ENCODE results near the gene ALDH1A2. TPM values are rescaled to one million over a fixed set of nuclear protein-coding genes. Genes with fewer than 3 reads are reported as not detected.
"Not testable (repeated sequence)": the region's sequence is repeated elsewhere in the genome, so short reads cannot be mapped to it uniquely, and the experiment has no call there.

The ALDH1A2 gene
- total RNA-seq, 1 donor from 2014 or later = 4.0 TPM

GRCh38 chr15:57999699-58000098, 65.8 kb downstream of the ALDH1A2 start:
- DNase-seq (ENCODE audit: low read depth, low spot score) = not testable (repeated sequence)

DNA sequence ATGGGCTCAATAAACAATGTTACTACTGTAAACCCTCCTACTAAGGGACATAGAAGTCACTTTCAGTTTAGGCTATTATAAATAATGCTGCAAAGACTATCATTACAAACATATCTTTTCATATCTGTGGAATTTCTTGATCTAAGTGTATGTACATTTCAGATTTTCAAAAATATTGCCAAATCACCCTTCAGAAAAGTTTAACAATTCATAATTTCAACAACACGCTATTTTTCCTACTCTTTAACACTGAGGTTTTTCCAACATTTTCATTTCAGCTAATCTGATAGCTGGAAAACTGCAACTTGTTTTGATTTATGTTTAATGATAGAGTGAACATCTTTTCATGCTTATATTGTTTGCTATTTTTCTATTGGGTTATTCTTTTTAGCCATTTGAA, 69.0 kb downstream of the ALDH1A2 start:
- no peak for DNase-seq (ENCODE audit: low read depth, low spot score)

GRCh38 chr15:57994221-57995049, 71.1 kb downstream of the ALDH1A2 start:
- no peak for DNase-seq (ENCODE audit: low read depth, low spot score)

DNA sequence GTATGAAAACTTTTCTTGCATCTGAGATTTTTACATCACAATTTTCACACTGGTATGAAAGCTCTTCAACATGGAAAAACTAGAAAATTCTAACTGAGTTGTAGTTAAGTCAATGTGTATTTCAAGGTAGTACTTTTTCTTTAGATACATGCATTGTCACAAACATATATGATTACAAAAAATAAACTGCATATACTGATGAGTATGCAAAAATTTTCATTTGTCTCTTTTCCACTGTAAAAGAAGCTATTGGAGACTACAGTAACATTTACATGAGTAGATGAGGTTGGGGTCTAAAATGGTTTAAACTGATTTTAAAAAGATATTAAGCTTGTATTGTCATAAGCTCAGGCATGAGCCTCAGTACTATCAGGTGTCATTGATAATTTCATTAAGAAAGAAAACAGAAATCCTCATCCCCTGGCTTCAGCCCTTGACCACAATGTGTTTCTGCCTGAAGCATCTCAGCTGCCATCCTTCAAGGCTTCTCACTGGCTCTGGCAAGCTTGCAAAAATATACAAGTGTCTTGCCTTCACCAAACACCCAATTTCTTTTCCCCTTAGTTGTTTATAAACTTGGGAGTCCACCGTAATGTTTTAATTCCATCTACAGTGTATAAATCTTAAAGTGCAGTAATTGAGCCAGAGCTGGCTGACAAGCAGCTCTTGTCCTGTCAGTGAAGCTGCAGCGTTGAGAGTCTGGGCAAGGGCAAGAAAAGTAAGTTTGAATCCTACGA, 71.9 kb downstream of the ALDH1A2 start:
- DNase-seq (ENCODE audit: low read depth, low spot score) = no peak

DNA sequence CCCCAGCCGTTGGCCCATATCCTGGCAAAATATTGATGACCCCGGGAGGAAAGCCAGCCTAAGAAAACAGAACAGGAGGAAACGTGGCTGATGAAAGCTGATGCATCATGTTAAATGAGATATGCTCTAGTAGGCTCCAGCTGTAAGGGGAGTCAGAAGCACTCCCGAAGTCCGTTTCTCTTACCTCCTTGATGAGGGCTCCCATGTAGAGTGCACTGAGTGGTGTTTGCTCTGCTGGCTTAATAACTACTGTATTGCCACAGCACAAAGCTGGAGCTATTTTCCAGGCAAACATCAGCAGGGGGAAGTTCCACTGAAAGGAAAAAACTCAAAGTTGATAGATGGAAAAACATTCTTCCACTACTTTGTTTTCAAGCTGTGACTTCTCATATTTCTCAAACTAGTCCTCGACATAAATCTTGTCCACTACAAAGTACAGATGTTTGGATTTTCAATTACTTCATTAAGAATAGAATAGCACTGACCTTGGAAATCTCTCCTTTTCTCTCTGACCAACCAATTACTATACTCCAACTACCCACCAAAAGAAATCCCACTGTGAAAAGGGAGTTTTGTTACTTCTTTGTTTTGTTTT, 72.7 kb downstream of the ALDH1A2 start:
- DNase-seq (ENCODE audit: low read depth, low spot score) = no peak

DNA sequence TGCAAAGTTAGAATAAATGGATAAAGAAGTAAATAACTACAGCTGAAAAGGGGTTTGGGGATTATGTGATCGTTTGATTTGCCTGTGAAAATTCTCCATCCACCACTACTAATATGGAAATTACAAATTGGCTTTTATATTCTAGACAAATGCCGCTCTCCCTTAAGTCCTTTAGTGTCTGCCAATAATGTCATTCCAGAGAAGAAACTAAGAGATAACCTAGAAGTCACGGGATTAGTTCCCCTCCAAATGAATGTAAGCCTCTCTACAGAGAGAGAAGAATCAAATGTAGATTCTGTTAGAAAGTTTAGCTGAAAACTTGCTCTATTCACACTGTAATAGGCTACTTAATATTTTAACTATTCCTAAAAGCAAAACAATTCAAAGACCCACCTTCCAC, 92.0 kb downstream of the ALDH1A2 start:
- DNase-seq (ENCODE audit: low read depth, low spot score) = no peak

DNA sequence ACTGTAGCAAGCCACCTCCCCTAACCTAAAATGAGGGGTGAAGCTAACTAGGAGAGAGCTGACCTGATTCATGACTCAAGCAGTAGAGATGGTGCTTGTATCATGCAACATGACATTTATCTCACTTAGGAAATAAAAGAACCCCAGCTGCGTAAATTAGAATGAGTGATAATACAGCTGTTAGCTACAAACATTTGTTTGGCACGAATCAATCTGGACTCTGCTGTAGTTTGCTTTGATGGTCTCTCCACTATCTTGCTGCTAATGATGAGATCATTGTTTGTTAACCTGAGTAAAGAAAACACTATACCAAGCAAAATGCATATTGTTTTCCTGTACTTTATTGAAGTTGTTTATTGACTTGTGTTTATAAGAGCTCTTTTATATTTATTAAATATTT, 92.6 kb downstream of the ALDH1A2 start:
- no peak for DNase-seq (ENCODE audit: low read depth, low spot score)

DNA sequence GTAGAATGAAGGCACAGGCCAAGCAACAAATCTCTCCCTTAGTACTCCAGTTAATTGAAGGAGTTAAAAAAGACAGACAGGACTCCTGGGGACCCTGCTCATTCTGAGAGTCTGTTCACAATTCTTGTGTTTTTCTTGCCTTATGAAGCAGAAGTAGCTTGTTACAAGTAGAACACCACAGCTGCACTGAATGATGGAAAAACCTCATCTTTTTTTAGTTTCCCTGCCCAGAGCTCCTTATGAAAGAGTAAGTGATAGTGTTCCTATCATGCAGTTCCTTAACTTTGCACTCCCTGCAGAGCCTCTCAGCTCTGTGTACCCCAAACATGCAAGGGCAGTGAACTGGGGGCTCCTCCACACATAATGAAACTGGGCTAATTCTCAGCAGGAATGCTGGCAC, 95.5 kb downstream of the ALDH1A2 start:
- no peak for DNase-seq (ENCODE audit: low read depth, low spot score)

DNA sequence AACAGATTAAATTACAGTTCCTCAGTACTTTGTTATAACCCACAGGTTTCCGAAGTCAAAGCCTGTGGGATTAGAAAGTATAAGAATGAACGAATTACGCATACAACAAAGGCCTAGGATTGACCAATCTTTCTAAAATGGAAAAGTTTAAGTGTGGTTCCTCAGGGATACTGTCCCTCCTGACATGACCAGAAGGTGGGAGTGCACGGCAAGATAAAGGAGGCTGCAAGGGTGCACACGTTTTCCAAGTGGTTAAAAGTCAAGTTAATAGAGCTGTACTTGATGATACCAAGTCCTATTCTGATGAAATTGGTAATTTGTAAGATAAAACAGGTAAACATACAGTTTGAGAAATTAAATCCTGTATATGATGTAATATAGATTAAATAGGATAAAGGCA, 96.2 kb downstream of the ALDH1A2 start:
- no peak for DNase-seq (ENCODE audit: low read depth, low spot score)

DNA sequence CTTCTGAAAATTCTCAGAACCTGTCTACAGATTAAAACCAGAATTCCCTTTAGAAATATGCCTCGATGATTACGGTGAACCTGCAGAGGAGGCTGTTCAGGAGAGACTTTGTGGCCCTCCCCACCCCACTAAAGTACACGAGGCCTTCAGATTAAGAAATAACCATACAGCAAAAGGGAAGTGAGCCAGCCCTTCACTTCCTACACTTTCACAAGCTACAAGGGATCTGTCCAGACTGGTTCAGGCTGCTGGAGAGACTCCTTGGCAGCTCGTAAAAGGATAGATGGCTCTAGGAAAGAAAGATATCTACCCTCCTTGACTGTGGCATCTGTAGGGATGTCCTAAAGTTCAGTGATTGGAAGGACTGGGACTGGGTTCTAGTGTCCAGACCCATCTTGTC, 102.6 kb downstream of the ALDH1A2 start:
- no peak for DNase-seq (ENCODE audit: low read depth, low spot score)

DNA sequence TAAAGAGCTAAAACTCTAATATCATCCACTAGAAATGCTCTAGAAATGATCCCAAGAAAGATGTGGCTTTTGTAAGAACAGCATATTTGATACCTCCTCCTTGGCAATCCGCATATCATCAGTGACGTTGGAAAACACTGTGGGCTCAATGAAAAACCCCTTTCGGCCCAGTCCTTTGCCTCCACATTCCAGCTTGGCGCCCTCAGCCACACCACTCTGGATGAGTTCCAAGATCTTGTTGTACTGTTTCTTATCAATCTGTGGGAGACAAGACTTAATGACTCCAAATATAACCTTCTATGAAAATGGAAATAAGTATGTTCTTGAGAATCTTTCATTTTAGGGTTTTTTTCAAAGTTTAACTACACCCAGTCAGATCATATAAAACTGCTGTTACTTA, 103.6 kb downstream of the ALDH1A2 start:
- no peak for DNase-seq (ENCODE audit: low read depth, low spot score)

- DNase-seq (ENCODE audit: low read depth, low spot score) = no peak
Observed at GRCh38 chr15:57957113-57957512, 108.4 kb downstream of the ALDH1A2 start.

GRCh38 chr15:57953874-57954273, 111.6 kb downstream of the ALDH1A2 start:
- no peak for DNase-seq (ENCODE audit: low read depth, low spot score)

DNA sequence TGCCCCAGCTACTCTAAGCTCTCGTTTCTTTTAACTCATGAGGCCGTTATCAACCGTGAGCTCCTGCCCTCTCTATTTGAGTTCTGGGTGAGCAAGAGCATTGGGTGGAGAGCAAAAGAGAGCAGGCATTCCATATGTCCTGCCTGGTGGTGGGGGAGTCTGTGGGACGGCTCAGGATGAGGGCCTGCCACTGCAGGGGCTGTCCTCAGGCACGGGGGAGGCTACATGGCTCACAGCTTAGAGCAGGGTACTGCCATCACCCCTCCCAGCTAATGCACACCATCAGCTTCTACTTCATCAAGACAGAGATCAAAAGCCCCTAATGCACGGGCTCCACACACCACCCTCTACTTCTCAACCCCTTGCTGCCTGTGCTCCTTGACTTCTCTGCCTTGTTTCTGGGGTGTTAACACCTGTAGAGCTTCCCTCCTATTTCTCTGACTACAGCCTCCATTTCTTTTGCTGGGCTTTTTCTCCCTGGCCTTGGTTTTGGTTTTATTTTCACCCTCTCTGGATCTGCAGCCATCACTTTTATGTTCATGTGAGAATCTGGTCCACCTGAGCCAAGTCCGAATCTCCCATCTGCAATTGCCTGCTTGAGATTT, 114.1 kb downstream of the ALDH1A2 start:
- no peak for DNase-seq (ENCODE audit: low read depth, low spot score)

- no peak for DNase-seq (ENCODE audit: low read depth, low spot score)
Observed at GRCh38 chr15:57950381-57950946, 115.0 kb downstream of the ALDH1A2 start.

GRCh38 chr15:57949374-57949943, 116.1 kb downstream of the ALDH1A2 start:
- DNase-seq (ENCODE audit: low read depth, low spot score) = no peak

DNA sequence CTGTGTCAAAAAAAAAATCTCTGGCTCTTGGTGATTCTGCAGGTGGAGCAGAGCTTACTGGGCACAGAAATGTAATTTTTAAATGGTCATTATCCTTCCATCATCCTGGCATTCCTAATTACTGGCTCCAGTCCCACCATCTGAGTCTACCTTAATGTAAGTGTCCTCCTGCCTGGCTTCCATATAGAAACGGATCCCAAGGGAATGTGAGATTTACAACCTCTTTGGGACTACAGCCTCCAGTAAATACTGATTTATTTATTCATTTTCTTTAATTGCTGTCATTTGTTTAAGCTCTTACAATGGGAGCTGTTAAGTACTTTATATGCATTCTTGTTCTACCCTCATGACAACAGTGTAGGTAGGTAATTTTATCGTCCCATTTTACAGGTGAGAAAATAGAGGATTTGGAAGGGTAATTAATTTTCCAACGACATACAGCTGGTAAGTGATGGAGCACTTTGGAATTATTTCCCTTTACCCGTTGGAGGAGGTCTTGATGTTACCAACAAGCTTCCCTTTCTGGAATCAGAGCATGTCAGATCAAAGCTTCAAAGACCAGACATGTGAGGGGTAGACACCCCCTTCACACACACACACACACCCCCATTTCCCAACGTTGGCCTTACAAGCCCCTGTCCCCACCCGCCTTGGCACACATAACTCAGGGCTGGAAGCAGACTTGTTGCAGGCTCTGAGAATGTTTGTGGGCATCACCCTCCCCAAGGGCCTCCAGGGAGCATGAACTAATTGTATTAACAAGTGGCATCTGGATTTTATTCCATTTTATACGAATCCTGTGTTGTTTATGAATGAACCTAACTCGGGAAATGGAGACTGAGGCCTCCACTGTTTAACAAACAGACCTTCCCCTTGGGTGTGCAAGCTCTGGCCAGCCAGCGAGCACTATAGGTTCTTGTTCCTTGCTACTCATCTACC, 116.9 kb downstream of the ALDH1A2 start:
- no peak for DNase-seq (ENCODE audit: low read depth, low spot score)

DNA sequence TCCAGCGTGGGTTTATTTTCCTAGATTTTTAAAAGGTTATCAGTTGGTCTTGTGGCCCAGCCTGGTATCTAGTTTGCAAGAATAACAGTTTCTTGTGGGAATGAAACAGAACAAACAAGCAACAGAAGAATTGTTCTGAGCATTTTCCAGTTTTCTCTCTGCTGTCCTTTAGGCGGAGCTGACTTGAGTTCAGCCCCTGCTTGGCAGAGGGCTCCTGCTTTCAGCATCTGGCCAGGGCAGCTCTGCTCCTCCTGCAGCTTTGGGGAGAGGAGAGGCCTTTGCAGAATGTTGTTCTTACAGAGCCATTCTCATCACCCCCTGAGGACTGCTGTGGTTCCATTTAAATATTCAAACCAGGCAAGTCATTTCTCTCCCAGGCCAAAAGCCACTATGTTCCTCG, 117.7 kb downstream of the ALDH1A2 start:
- no peak for DNase-seq (ENCODE audit: low read depth, low spot score)

DNA sequence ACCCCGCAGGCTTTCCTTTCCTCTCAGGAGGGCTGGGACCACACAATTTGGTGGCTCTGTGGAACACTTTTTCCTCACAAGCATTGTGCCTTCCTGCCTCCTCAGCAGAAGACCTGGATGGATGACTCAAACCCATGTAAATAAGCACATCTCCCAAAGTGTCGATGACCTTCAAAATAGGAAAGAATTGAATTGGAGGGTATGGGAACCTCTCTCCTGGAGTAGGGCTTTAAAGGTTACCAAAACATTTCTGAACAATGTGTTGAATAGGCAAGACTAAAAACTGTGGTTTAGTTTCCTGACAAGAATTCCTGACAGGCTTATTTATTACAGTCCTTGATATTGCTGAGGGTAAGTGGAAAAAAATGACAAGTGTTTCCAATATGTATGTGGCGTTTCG, 118.2 kb downstream of the ALDH1A2 start:
- DNase-seq (ENCODE audit: low read depth, low spot score) = no peak

- no peak for DNase-seq (ENCODE audit: low read depth, low spot score)
Observed at GRCh38 chr15:57946491-57947048, 118.9 kb downstream of the ALDH1A2 start.

All from pulmonary artery endothelial cell (primary cell).